Central memory CD8-positive, alpha-beta T cell (primary cell): ENCODE data around the gene RUBCNL.

ENCODE experiments used
- ATAC-seq: fragments of 150-1000 bp; cut with Tn5 transposase; replicated peaks from 2 replicates; pipeline ENCODE4 v1.10.0; 2022; ENCODE audit warnings: mild to moderate bottlenecking, moderate FRiP score, moderate number of reproducible peaks; ENCODE audit not compliant: poor library complexity, severe bottlenecking; ENCODE audit errors: extremely low read depth
- DNase-seq, 2 donors: peaks; one replicate each; pipeline ENCODE4 v3.0.0; 2021; ENCODE audit warnings: low spot score in 2 of 2
- H3K27ac Mint-ChIP-seq: one replicate; pipeline ENCODE4 v1.8.0; 2022; ENCODE audit warnings: low read depth, mild to moderate bottlenecking, moderate library complexity, mixed read lengths
- H3K27me3 Mint-ChIP-seq: one replicate; pipeline ENCODE4 v1.8.0; 2022; ENCODE audit warnings: mixed read lengths
- H3K36me3 Mint-ChIP-seq: one replicate; pipeline ENCODE4 v1.8.0; 2022; ENCODE audit warnings: mild to moderate bottlenecking, moderate library complexity, mixed read lengths; ENCODE audit not compliant: insufficient read depth
- H3K4me1 Mint-ChIP-seq: one replicate; pipeline ENCODE4 v1.8.0; 2022; ENCODE audit warnings: mixed read lengths
- H3K4me3 Mint-ChIP-seq: one replicate; pipeline ENCODE4 v1.8.0; 2022; ENCODE audit warnings: mild to moderate bottlenecking, moderate library complexity, mixed read lengths
- H3K9me3 Mint-ChIP-seq: one replicate; pipeline ENCODE4 v1.8.0; 2022; ENCODE audit warnings: mixed read lengths

Gene RUBCNL

GRCh38 chr13:46345866-46346265 lies 41.2 kb downstream of the RUBCNL start:
- Mint-ChIP-seq H3K36me3 (peaks cover 4% of the 10 kb centered on the region), H3K27ac (no peak overlapping the region), H3K4me3 (no peak overlapping the region), H3K27me3 (peaks cover 8% of the 10 kb centered on the region), H3K9me3 (no peaks in the 10 kb centered on the region), H3K4me1 (peaks cover 8% of the 10 kb centered on the region)
- no peak for DNase-seq
- ATAC-seq = no peak

GRCh38 chr13:46345398-46345797 lies 41.7 kb downstream of the RUBCNL start:
- ATAC-seq = no peak
- peaks cover 8% of the 10 kb centered on the region for H3K27me3 Mint-ChIP-seq
- H3K9me3 Mint-ChIP-seq = no peaks in the 10 kb centered on the region
- H3K36me3 Mint-ChIP-seq = peaks cover 4% of the 10 kb centered on the region
- no peak overlapping the region for H3K4me3 Mint-ChIP-seq
- peaks cover 10% of the 10 kb centered on the region for H3K4me1 Mint-ChIP-seq
- DNase-seq = no peak
- no peak overlapping the region for H3K27ac Mint-ChIP-seq

GRCh38 chr13:46343279-46343994 lies 43.6 kb downstream of the RUBCNL start:
- H3K4me1 Mint-ChIP-seq = peaks cover 10% of the 10 kb centered on the region
- DNase-seq (no peak), ATAC-seq (no peak)
- H3K36me3 Mint-ChIP-seq = peaks cover 2% of the 10 kb centered on the region
- no peak overlapping the region for H3K4me3 Mint-ChIP-seq
- H3K9me3 Mint-ChIP-seq = no peaks in the 10 kb centered on the region
- no peak overlapping the region for H3K27ac Mint-ChIP-seq
- H3K27me3 Mint-ChIP-seq = no peaks in the 10 kb centered on the region

- DNase-seq (no peak), ATAC-seq (no peak)
- H3K4me1 Mint-ChIP-seq = peaks cover 10% of the 10 kb centered on the region
- no peak overlapping the region for H3K4me3 Mint-ChIP-seq
- H3K9me3 Mint-ChIP-seq = no peaks in the 10 kb centered on the region
- no peak overlapping the region for H3K27ac Mint-ChIP-seq
- H3K36me3 Mint-ChIP-seq = peaks cover 2% of the 10 kb centered on the region
- H3K27me3 Mint-ChIP-seq = no peaks in the 10 kb centered on the region
Measured at GRCh38 chr13:46342538-46342937, 44.5 kb downstream of the RUBCNL start.

GRCh38 chr13:46341112-46341711 lies 45.8 kb downstream of the RUBCNL start:
- ATAC-seq (peak; percentile 43), DNase-seq (no peak)
- H3K27me3 Mint-ChIP-seq = no peaks in the 10 kb centered on the region
- no peak overlapping the region for H3K4me3 Mint-ChIP-seq
- H3K9me3 Mint-ChIP-seq = peaks cover 6% of the 10 kb centered on the region
- peaks cover 10% of the 10 kb centered on the region for H3K4me1 Mint-ChIP-seq
- peak overlapping the region; percentile 60 for H3K27ac Mint-ChIP-seq
- peaks cover 2% of the 10 kb centered on the region for H3K36me3 Mint-ChIP-seq

- DNase-seq = no peak
- H3K27ac Mint-ChIP-seq = peak overlapping the region; percentile 60
- H3K4me1 Mint-ChIP-seq = peaks cover 10% of the 10 kb centered on the region
- no peak for ATAC-seq
- no peaks in the 10 kb centered on the region for H3K27me3 Mint-ChIP-seq
- peaks cover 2% of the 10 kb centered on the region for H3K36me3 Mint-ChIP-seq
- H3K9me3 Mint-ChIP-seq = peaks cover 6% of the 10 kb centered on the region
- H3K4me3 Mint-ChIP-seq = no peak overlapping the region
Measured at GRCh38 chr13:46340631-46341111, 46.4 kb downstream of the RUBCNL start.

- H3K27ac Mint-ChIP-seq = no peak overlapping the region
- peaks cover 10% of the 10 kb centered on the region for H3K4me1 Mint-ChIP-seq
- no peaks in the 10 kb centered on the region for H3K27me3 Mint-ChIP-seq
- ATAC-seq (no peak), DNase-seq (no peak)
- peaks cover 6% of the 10 kb centered on the region for H3K9me3 Mint-ChIP-seq
- H3K4me3 Mint-ChIP-seq = no peak overlapping the region
- peaks cover 2% of the 10 kb centered on the region for H3K36me3 Mint-ChIP-seq
Measured at GRCh38 chr13:46340011-46340410, 47.0 kb downstream of the RUBCNL start.

GRCh38 chr13:46339035-46339666 lies 47.9 kb downstream of the RUBCNL start:
- Mint-ChIP-seq H3K27me3 (no peaks in the 10 kb centered on the region), H3K36me3 (peaks cover 2% of the 10 kb centered on the region), H3K4me3 (no peak overlapping the region), H3K27ac (no peak overlapping the region), H3K9me3 (peaks cover 6% of the 10 kb centered on the region), H3K4me1 (peaks cover 17% of the 10 kb centered on the region)
- ATAC-seq (no peak), DNase-seq (no peak)

- H3K9me3 Mint-ChIP-seq = peaks cover 6% of the 10 kb centered on the region
- ATAC-seq (no peak), DNase-seq (no peak)
- H3K4me3 Mint-ChIP-seq = no peak overlapping the region
- no peaks in the 10 kb centered on the region for H3K27me3 Mint-ChIP-seq
- H3K36me3 Mint-ChIP-seq = peaks cover 2% of the 10 kb centered on the region
- no peak overlapping the region for H3K27ac Mint-ChIP-seq
- H3K4me1 Mint-ChIP-seq = peaks cover 27% of the 10 kb centered on the region
Measured at GRCh38 chr13:46337700-46338099, 49.4 kb downstream of the RUBCNL start.

GRCh38 chr13:46334035-46334822 lies 52.8 kb downstream of the RUBCNL start:
- Mint-ChIP-seq H3K4me3 (no peak overlapping the region), H3K27me3 (peaks cover 5% of the 10 kb centered on the region), H3K36me3 (peaks cover 3% of the 10 kb centered on the region), H3K27ac (no peak overlapping the region), H3K9me3 (peaks cover 11% of the 10 kb centered on the region), H3K4me1 (peaks cover 34% of the 10 kb centered on the region)
- ATAC-seq (no peak), DNase-seq (no peak)

- Mint-ChIP-seq H3K9me3 (peaks cover 11% of the 10 kb centered on the region), H3K4me1 (peaks cover 34% of the 10 kb centered on the region), H3K27ac (peak overlapping the region; percentile 35), H3K4me3 (peak overlapping the region; percentile 31), H3K36me3 (peaks cover 3% of the 10 kb centered on the region), H3K27me3 (peaks cover 12% of the 10 kb centered on the region)
- DNase-seq (no peak), ATAC-seq (no peak)
Measured at GRCh38 chr13:46332772-46333171, 54.3 kb downstream of the RUBCNL start.

GRCh38 chr13:46329624-46330023 lies 57.4 kb downstream of the RUBCNL start:
- Mint-ChIP-seq H3K27me3 (peaks cover 12% of the 10 kb centered on the region), H3K9me3 (peaks cover 5% of the 10 kb centered on the region), H3K27ac (no peak overlapping the region), H3K4me3 (no peak overlapping the region), H3K36me3 (peaks cover 3% of the 10 kb centered on the region), H3K4me1 (peaks cover 32% of the 10 kb centered on the region)
- ATAC-seq (no peak), DNase-seq (no peak)
